Hepatocyte (in vitro differentiated cells): ENCODE data around the gene BHLHE23. TPM values are rescaled to one million over a fixed set of nuclear protein-coding genes. Genes with fewer than 3 reads are reported as not detected.

Source experiments
- DNase-seq: peaks from one replicate; pipeline ENCODE4 v3.0.0-alpha.2; 2016; ENCODE audit warnings: low spot score
- H2AFZ ChIP-seq: fragments of 200-600 bp; sonication (generic); 2 replicates; pipeline ENCODE4 v1.6.0; 2016; ENCODE audit warnings: antibody characterized with exemption, mild to moderate bottlenecking
- H3K27ac ChIP-seq: fragments of 200-600 bp; sonication (generic); 2 replicates; pipeline ENCODE4 v1.5.1; 2016; ENCODE audit warnings: mild to moderate bottlenecking
- H3K27me3 ChIP-seq: fragments of 200-600 bp; sonication (generic); 2 replicates; pipeline ENCODE4 v1.6.1; 2016
- H3K36me3 ChIP-seq: fragments of 200-600 bp; sonication (generic); replicated peaks from 2 replicates; pipeline ENCODE4 v1.5.1; 2016; ENCODE audit warnings: low read depth; ENCODE audit not compliant: insufficient read depth
- H3K4me1 ChIP-seq: fragments of 200-600 bp; sonication (generic); 2 replicates; pipeline ENCODE4 v1.5.1; 2016; ENCODE audit warnings: mild to moderate bottlenecking, moderate library complexity; ENCODE audit not compliant: insufficient read depth
- H3K4me2 ChIP-seq: fragments of 200-600 bp; sonication (generic); 2 replicates; pipeline ENCODE4 v1.6.0; 2016
- H3K4me3 ChIP-seq: fragments of 200-600 bp; sonication (generic); 2 replicates; pipeline ENCODE4 v1.5.1; 2016; ENCODE audit warnings: mild to moderate bottlenecking
- H3K79me2 ChIP-seq: fragments of 200-600 bp; sonication (generic); 2 replicates; pipeline ENCODE4 v1.6.0; 2017; ENCODE audit warnings: mild to moderate bottlenecking
- H3K9me2 ChIP-seq: fragments of 200-600 bp; sonication (generic); replicated peaks from 2 replicates; pipeline ENCODE4 v1.6.0; 2017; ENCODE audit warnings: mild to moderate bottlenecking; ENCODE audit not compliant: insufficient read depth
- H3K9me3 ChIP-seq: fragments of 200-600 bp; sonication (generic); 2 replicates; pipeline ENCODE4 v1.5.1; 2016; ENCODE audit warnings: low read depth, mild to moderate bottlenecking
- H4K20me1 ChIP-seq: fragments of 200-600 bp; sonication (generic); 2 replicates; pipeline ENCODE4 v1.6.0; 2016; ENCODE audit warnings: mild to moderate bottlenecking; ENCODE audit not compliant: insufficient read depth, poor library complexity, severe bottlenecking
- EZH2 ChIP-seq: fragments of 200-600 bp; sonication (generic); IDR thresholded peaks from 2 replicates; pipeline ENCODE4 v1.6.1; 2016; ENCODE audit warnings: antibody characterized with exemption, mild to moderate bottlenecking, borderline replicate concordance
- EZH2phosphoT487 ChIP-seq: fragments of 200-600 bp; sonication (generic); IDR thresholded peaks from one replicate; pipeline ENCODE4 v1.6.1; 2018; ENCODE audit warnings: antibody characterized with exemption, mild to moderate bottlenecking, low read depth, moderate library complexity; ENCODE audit not compliant: unreplicated experiment, severe bottlenecking
- WGBS: methylation state at CpG from one replicate; pipeline ENCODE4 v1.1.6; 2016; ENCODE audit warnings: low lambda C conversion rate; ENCODE audit errors: missing lambda C conversion rate; 5-methylcytosine and 5-hydroxymethylcytosine counted together
- polyA plus RNA-seq: library from polyadenylated mRNA; unstranded; fragments of >200 nt; fragmentation: Nextera tagmentation; extraction: Ambion mirVana; gene quantifications from 2 replicates; pipeline ENCODE4 v1.2.1, GENCODE V29; 2016
- total RNA-seq: library from RNA; depleted of rRNA; stranded (reverse); fragments of >200 nt; gene quantifications from 2 replicates; pipeline ENCODE4 v1.2.3, GENCODE V29; 2014
- TF ChIP-seq, protein P1 (sequence below): fragments of 200-600 bp; sonication (generic); IDR thresholded peaks from 2 replicates; pipeline ENCODE4 v1.5.1; 2016; ENCODE audit warnings: antibody characterized with exemption, mild to moderate bottlenecking; ENCODE audit not compliant: poor library complexity

The BHLHE23 gene
- total and polyA plus RNA-seq, 2 experiments from 2014 or later = not detected

GRCh38 chr20:62959998-62960436, 46.7 kb downstream of the BHLHE23 start:
- no peaks in the 10 kb centered on the region for H4K20me1 ChIP-seq
- no peak overlapping the region for H3K4me3 ChIP-seq
- no peak overlapping the region for H2AFZ ChIP-seq
- H3K36me3 ChIP-seq = no peaks in the 10 kb centered on the region
- no peak overlapping the region for H3K4me2 ChIP-seq
- no peak for DNase-seq
- H3K4me1 ChIP-seq = peaks cover 7% of the 10 kb centered on the region
- TF ChIP-seq, protein P1, sequence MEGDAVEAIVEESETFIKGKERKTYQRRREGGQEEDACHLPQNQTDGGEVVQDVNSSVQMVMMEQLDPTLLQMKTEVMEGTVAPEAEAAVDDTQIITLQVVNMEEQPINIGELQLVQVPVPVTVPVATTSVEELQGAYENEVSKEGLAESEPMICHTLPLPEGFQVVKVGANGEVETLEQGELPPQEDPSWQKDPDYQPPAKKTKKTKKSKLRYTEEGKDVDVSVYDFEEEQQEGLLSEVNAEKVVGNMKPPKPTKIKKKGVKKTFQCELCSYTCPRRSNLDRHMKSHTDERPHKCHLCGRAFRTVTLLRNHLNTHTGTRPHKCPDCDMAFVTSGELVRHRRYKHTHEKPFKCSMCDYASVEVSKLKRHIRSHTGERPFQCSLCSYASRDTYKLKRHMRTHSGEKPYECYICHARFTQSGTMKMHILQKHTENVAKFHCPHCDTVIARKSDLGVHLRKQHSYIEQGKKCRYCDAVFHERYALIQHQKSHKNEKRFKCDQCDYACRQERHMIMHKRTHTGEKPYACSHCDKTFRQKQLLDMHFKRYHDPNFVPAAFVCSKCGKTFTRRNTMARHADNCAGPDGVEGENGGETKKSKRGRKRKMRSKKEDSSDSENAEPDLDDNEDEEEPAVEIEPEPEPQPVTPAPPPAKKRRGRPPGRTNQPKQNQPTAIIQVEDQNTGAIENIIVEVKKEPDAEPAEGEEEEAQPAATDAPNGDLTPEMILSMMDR = no peak
- TF ChIP-seq EZH2 (no peak), EZH2phosphoT487 (no peak)
- no peak overlapping the region for H3K27ac ChIP-seq
- H3K27me3 ChIP-seq = no peaks in the 10 kb centered on the region
- WGBS = 97% methylated on average over 20 of the region's 20 CpGs
- no peaks in the 10 kb centered on the region for H3K9me3 ChIP-seq
- no peaks in the 10 kb centered on the region for H3K9me2 ChIP-seq
- no peaks in the 10 kb centered on the region for H3K79me2 ChIP-seq

DNA sequence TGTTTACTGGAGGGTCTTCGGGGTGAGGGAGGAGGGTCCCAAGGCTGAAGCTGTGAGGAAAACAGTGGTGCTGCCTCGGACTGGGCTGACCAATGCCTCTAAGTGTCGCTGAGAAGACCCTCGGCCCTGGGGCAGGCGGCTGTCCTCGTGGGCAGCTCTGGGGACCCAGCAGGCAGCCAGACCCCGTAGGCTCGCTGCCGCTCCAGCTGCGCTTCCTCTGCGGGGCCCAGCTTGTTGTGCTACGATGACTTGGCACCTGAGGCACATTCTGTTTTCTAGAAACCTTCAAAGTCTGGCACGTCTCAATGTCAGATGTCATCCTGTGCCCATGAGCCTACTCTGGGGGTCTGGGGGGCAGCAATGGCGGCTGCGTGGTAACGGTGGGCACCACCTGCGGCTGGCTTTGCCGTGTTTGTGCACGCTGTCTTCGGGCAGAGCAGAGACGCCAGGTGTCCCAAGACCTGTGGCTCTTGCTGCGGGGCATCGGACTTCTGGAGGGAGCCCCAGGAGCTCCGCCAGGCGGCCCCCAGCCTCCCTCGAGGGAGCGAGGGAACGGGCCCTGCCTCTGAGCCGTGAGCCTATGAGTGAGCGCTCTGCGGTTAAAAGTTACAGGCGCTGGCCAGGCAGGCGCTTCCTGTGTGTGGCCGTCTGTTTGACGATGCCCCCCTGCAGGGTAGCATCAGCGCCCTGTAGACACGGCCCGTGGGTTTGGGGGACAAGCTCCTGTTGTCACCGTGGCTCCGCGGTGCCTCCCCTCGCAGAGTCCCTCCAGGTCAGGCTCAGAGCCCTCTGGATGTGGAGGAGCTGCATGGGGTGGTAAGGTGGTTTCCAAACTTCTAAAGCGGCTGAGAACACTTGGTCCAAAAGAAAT, 47.4 kb downstream of the BHLHE23 start:
- Histone ChIP-seq H3K9me3 (no peaks in the 10 kb centered on the region), H2AFZ (no peak overlapping the region), H3K27me3 (no peaks in the 10 kb centered on the region), H3K4me2 (no peak overlapping the region), H4K20me1 (no peaks in the 10 kb centered on the region), H3K9me2 (no peaks in the 10 kb centered on the region), H3K4me3 (no peak overlapping the region), H3K36me3 (no peaks in the 10 kb centered on the region), H3K27ac (no peak overlapping the region), H3K4me1 (peaks cover 14% of the 10 kb centered on the region), H3K79me2 (no peaks in the 10 kb centered on the region)
- 88% methylated on average over 43 of the region's 43 CpGs for WGBS
- no peak for DNase-seq
- TF ChIP-seq EZH2phosphoT487 (no peak), EZH2 (no peak)
- TF ChIP-seq, protein P1 = no peak

DNA sequence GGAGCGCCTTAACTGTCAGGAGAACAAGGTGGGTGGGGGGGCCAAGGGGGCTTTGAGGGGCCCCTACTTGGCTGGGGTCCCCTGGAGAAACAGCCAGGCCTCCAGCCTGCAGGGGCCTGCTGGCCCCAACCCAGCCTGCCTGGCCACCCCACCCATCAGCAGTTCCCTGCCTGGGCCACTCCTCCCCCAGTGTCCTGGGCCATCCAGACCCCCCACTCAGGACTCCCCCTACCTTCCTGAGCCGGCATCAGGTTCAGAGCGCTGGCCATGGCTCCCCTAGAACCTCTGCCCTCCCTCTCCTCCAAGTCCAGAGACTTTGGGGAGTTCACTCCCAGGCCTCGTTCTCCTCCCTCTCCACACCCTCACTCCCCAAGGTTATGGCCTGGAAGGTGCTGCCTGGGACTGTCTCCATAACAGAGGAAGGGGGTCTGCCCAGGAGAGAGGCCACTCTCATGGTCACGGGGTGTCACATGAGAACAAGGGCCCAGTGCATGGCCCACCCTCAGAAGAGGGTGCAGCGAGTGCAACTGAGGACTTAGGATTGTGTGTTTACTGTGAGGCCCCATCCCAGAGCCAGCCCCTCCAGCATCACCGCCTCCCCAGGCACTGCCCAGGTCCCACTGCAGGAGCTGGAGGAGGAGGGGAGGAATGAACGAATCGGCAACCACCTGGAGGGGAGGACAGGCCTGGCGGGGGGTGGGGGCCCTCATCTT, 48.2 kb downstream of the BHLHE23 start:
- TF ChIP-seq EZH2phosphoT487 (no peak), EZH2 (no peak)
- TF ChIP-seq, protein P1 = no peak

More for the DNA sequence above, 48.2 kb downstream of the BHLHE23 start:
- 89% methylated on average over 9 of the region's 10 CpGs for WGBS
- peaks cover 18% of the 10 kb centered on the region for H3K4me1 ChIP-seq
- no peaks in the 10 kb centered on the region for H3K36me3 ChIP-seq
- no peak for DNase-seq
- no peaks in the 10 kb centered on the region for H3K9me3 ChIP-seq
- H3K9me2 ChIP-seq = no peaks in the 10 kb centered on the region
- H3K4me3 ChIP-seq = no peak overlapping the region
- H3K27me3 ChIP-seq = no peaks in the 10 kb centered on the region
- no peak overlapping the region for H3K4me2 ChIP-seq
- H3K79me2 ChIP-seq = no peaks in the 10 kb centered on the region
- H4K20me1 ChIP-seq = no peaks in the 10 kb centered on the region
- H3K27ac ChIP-seq = no peak overlapping the region
- H2AFZ ChIP-seq = no peak overlapping the region
